Measurements from ENCODE around the gene DDAH2. TPM values are rescaled to one million over a fixed set of nuclear protein-coding genes. Genes with fewer than 3 reads are reported as not detected.
"Not testable (repeated sequence)": the region's sequence is repeated elsewhere in the genome, so short reads cannot be mapped to it uniquely, and the experiment has no call there.

Gene DDAH2
- total RNA-seq, 1 donor from 2014 or later, result 90.9 TPM

DNA sequence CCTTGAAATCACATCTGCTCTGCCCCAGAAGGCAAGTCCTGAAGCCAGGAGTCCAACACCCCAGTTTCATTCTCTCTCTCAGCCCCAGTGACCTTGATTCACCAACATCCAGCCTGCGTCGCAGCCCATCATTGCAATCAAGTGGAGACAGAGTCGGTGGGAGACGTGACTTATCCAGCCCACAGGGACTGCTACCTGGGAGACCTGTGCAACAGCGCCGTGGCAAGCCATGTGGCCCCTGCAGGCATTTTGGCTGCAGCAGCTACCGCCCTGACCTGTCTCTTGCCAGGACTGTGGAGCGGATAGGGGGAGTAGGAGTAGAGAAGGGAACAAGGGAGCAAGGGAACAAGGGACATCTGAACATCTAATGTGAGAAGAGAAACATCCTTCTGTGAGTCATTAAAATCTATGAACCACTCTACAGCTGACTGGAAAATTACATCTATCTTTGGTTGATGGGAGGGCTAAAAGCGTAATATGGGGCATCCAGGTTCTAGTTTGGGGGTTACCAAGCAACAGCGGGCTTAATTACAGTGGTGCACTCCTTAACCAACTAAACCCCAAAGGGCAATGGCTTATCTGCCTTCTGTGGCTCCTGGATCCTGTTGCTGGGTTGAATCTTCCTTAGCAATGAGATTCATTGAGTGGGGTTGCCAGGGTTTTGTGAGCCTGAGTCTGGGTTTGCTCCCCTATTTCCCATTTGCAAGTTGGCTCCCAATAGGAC lies 11.4 kb downstream of the DDAH2 start:
- DNase-seq (ENCODE audit: low spot score in 2 of 2), result no peak
- no peak for FAIRE-seq

DNA sequence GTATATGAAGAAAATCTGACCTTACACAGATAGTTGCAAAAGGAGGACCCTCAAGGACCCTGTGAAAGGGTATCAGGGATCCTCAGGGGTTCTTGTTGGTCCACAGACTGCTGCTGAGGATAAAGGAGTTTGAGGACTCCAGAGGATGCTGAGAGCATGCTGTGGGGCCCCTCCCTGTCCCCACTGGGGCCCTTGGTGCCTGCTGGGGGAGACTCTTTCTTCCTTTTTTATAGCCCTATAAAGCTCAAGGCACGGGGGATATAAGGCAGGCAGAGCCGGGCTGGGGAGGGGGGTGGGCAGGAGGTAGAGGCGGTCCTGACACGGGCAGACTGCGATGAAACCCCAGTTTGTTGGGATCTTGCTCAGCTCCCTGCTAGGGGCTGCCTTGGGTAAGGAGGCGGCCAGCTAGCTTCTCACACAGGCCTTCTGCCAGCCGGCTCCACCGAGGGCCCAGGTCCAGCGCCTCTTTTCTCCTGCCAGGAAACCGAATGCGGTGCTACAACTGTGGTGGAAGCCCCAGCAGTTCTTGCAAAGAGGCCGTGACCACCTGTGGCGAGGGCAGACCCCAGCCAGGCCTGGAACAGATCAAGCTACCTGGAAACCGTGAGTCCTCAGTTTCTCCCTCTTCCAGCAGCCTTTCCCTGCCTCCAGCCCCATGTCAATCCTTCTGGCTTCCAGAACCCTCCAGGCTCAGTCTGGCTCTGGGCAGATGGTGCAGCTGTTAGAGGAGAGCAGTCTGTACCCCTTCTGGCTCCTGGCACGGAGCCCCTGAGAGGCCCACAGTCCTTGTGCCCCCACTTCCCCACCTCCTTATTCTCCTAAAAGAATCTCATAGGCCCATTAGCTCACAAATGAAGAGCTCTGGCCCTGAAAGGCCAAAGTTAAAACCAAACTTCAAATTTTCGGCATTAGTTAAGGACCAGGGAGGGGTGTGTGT lies 13.8 kb downstream of the DDAH2 start, which contains the start of gene LY6G6D:
Gene LY6G6D (plus strand): TSS at position 327 of the 937 bp plus-strand sequence. CDS start 8 bp downstream, at position 335.
- FAIRE-seq (no peak), DNase-seq (ENCODE audit: low spot score in 2 of 2) (no peak)

DNA sequence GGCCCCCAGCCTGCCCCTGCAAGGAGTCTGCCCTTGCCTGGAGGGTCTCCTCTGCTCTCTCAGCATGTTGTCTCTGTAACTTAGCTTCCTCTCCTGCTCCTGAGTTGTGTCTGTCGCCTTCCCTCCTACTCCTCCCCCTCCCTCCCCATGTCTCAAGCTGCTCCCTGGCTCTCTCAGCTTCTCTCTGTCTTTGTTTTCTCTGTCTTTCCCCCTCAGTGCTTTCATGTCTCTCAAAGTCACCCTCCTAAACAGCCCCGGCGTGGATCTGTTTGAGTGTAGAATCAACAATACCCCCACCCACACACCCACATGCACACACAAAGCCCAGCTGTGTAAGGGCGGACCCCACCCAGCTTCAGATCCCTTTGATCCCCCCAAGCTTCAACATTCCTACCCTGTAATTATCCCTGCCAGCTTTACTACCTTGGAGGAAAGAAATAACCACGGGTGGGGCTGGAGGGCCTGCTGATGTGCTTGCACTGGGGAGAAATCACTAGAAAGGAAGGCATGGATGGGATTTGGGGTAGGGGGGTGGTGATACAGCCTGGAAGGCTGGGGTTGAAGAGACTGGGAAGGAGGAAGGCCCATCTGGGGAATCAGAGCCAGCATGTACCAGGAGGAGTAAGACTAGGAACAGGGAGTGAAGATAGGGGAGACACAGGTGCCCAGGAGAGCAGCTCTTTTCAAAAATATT lies 15.0 kb downstream of the DDAH2 start:
- no peak for FAIRE-seq
- no peak for DNase-seq (ENCODE audit: low spot score in 2 of 2)

DNA sequence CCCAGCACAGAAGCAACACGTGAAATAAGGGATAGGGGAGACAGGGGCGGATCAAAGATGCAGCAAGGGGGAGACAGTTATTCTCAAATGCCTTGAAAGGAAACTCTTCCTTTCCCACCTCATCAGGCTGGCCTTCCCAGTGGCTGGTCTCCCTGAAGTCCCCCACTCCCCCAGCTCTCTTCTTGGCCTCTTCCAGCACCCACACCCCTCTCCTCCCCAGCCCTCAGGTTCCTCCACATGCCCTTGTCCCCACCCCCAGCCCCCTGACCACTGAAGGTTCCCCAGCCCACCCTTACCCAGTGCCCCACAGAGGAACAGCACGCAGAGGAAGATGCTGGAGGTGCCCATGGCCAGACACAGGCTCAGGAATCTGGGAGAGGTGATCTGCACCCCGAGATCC lies 15.6 kb downstream of the DDAH2 start:
- FAIRE-seq (no peak), DNase-seq (ENCODE audit: low spot score in 2 of 2) (no peak)

DNA sequence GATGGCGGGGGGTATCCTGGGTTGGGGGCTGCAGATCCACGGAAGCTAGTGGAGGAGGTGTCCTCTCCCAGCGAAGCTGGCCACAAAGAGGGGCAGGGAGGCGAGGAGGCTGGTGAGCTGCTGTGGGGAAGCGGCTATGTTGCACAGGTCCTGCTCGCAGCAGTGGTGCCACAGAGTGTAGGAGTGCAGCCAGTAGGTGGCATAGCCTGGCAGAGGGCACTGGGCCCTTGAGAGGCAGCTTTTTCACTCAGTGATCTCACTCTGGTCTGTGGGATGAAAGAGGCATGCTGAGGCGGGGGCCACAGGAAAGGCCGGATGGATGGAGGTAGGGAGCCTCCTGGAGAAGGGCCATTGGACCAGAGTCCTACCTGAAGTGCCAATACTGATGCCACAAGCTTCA lies 16.8 kb downstream of the DDAH2 start:
- DNase-seq (ENCODE audit: low spot score in 2 of 2) (no peak), FAIRE-seq (no peak)

DNA sequence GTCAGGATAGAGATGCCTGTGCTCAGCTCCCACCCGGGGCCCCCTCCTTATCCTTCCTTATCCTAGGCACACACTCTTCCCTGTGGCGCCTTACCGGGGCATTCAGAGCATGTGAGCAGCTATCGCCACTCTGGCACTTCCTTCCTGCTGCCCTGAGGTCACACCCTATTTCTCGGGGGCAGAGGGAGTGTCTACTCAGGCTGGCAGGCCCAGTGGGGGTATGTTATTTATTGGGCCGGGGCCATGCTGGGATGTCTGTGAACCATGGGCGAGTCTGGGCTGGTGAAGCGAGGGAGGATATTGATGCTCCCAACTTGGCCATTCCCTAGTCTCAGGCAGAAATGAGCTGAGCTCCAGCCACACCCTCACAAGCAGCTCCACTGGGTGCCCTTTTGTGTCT lies 17.9 kb downstream of the DDAH2 start:
- no peak for FAIRE-seq

DNA sequence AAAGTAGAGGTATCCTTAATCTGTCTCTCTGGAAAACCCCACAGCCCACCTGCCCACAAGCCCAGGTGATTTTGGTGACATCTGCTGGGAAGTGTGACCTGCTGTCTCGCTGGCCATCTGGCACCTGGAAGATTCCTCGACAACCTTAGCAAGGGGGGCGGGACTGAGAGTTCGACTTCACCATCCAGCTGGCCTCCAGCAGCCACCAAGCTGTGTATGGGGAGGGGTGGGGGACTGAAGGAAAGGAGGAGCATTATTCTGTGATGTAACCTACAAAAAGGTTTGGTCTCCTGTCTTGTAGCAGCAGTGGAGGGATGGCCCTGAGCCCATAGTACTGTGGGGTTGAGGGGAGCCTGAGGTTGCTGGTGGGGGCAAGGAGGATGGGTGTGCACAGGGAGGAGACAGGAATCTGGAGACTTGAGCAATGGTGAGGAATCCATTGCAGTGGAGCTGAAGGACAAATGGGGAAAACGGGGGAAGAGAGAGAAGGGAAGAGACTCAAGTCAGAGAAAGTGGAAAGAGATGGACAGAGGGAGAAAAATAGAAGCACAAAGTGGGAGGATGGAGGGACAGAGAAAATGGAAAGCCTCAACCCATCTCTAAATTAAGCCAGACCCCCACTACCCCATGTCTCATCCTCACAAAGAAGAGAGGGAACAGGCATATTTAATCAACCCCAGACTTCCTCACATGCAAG lies 18.4 kb downstream of the DDAH2 start:
- FAIRE-seq, result no peak
- no peak for DNase-seq (ENCODE audit: low spot score in 2 of 2)

More for the DNA sequence above, 17.9 kb downstream of the DDAH2 start:
- no peak for DNase-seq (ENCODE audit: low spot score in 2 of 2)

DNA sequence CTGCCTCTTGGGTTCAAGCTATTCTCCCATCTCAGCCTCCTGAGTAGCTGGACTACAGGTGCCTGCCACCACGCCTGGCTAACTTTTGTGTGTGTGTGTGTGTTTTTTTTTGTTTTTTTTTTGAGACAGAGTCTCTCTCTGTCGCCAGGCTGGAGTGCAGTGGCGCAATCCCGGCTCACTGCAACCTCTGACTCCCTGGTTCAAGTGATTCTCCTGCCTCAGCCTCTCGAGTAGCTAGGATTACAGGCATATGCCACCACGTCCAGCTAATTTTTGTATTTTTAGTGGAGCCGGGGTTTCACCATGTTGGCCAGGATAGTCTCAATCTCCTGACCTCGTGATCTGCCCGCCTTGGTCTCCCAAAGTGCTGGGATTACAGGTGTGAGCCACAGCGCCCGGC lies 19.9 kb downstream of the DDAH2 start:
- FAIRE-seq; DNase-seq (ENCODE audit: low spot score in 2 of 2): not testable (repeated sequence)

DNA sequence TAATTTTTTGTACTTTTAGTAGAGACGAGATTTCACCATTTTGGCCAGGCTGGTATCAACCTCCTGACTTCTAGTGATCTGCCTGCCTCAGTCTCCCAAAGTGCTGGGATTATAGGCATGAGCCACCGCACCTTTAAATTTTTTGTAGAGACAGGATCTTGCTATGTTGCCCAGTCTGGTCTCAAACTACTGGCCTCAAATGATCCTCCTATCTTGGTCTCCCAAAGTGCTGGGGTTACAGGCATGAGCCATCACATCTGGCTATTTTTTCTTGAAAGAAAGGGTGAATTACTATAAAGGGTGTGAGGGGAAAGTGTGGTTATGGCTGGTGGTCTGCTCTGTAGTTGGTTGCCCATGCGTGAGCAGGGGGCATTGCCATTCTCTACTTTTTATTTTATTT lies 20.9 kb downstream of the DDAH2 start:
- DNase-seq (ENCODE audit: low spot score in 2 of 2) (no peak), FAIRE-seq (no peak)

DNA sequence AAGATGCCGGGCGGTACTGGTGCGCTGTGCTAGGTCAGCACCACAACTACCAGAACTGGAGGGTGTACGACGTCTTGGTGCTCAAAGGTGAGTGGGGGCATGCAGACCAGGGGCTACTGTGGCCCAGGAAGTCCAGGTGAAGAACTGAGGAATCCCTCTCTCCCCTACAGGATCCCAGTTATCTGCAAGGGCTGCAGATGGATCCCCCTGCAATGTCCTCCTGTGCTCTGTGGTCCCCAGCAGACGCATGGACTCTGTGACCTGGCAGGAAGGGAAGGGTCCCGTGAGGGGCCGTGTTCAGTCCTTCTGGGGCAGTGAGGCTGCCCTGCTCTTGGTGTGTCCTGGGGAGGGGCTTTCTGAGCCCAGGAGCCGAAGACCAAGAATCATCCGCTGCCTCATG lies 21.4 kb downstream of the DDAH2 start:
- DNase-seq (ENCODE audit: low spot score in 2 of 2), result no peak
- no peak for FAIRE-seq

DNA sequence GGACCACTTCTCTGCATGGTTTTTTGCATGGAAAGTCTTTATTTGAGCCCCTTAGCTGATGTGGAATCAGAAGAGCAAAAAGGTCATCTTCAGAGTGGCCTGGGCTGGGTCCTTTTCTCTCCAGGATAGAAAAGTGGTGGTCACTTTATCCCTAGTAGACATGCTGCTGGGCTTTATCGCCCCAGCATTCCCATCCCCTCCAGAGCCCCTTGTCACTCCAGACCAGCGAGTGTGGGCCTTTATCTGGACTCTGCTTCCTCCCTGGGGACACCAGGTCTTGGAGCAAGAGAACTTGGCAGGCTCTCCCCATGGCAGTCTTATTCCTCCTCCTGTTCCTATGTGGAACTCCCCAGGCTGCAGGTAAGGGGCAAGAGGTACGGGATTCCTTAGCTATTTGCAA lies 22.5 kb downstream of the DDAH2 start, which contains the start of gene LY6G6F:
Gene LY6G6F (plus strand): TSS at position 268 of the 400 bp plus-strand sequence. CDS start 41 bp downstream, at position 309.
- DNase-seq (ENCODE audit: low spot score in 2 of 2) (no peak), FAIRE-seq (no peak)

DNA sequence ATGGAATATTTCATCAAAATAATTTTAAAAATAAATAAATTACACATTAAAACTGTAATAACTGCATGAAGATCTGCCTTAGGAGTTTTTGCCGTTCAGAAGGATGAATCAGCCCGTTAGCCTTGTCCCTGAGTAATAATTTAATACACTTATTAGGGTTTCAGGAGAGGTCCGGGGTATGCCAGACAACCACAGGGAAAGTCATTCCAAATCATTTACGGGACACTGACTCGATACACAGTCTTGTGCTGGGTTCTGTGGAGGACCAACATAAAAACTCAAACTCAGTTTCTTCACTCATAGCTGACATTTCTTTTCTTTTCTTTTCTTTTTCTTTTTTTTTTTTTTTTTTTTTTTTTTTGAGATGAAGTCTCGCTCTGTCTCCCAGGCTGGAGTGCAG lies 23.2 kb downstream of the DDAH2 start:
- no peak for FAIRE-seq

DNA sequence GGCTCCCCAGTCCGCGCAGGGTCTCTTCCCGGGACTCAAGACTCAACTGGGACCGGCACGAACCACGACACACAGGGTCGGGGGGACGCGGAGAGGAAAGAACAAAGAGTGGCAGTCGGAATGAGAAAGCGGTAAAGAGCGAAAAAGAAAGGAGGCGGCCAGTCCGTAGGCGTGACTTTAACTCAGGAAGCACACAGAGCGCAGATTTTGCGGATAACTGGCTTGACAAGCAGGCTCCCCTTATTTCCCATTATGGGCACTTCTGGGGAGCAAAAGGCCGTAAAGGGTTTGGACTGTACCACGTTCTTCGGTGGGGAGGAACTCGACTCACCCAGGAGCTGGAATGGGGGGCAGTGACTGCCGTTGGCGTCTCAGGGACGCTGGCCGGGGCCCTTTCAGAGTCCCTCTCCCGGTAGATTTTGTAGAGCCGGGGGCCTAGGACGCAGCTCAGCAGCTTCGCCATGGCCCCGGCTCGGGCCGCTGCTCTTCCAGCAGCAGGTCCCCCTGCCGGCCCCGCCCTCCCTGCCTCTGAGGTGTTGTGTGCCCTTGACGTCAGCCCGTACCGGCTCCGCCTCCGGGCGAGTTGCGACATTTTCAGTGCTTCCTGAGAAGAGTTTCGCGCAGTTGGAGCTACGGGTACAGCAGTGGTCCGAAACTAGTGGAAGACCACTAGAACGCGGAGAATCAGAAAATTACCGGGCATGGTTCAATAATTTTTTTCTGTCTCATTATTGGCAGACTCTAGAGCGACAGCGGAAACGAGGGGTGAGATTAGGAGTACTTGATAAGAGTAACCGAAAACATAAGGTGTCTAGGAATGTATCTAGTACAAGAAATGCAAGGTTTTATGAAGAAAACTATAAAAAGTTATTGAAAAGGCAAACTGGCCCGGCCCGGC lies 26.0 kb downstream of the DDAH2 start, which contains the start of gene ABHD16A:
Gene ABHD16A (minus strand): TSS at position 506 of the 898 bp plus-strand sequence. CDS start 43 bp downstream, at position 463.
- no peak for FAIRE-seq
- peak; percentile 92 to 99 for DNase-seq (ENCODE audit: low spot score in 2 of 2)

More for the DNA sequence above, 23.2 kb downstream of the DDAH2 start:
- no peak for DNase-seq (ENCODE audit: low spot score in 2 of 2)

DNA sequence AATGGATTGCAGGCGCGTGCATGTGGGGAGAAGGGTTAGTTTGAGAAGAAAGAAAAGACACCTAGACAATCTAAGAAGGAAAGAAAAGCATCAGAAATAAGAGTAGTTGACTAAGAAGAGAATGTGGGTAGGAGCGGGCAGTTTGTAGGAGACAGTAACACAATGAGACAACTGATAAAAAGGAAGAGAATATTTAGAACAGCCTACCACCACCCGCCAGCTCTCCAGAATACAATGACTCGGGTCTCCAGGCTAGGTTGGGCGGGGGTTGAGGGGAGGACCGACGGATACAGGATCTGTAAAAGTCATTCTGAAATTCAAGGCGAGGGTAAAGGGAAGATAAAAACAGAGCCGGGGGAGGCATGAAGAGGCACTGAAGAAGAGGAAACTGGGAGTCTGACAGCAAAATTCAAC lies 26.7 kb downstream of the DDAH2 start:
- peak in 1 of 2 donors; percentile 55 for DNase-seq (ENCODE audit: low spot score in 2 of 2)
- no peak for FAIRE-seq

DNA sequence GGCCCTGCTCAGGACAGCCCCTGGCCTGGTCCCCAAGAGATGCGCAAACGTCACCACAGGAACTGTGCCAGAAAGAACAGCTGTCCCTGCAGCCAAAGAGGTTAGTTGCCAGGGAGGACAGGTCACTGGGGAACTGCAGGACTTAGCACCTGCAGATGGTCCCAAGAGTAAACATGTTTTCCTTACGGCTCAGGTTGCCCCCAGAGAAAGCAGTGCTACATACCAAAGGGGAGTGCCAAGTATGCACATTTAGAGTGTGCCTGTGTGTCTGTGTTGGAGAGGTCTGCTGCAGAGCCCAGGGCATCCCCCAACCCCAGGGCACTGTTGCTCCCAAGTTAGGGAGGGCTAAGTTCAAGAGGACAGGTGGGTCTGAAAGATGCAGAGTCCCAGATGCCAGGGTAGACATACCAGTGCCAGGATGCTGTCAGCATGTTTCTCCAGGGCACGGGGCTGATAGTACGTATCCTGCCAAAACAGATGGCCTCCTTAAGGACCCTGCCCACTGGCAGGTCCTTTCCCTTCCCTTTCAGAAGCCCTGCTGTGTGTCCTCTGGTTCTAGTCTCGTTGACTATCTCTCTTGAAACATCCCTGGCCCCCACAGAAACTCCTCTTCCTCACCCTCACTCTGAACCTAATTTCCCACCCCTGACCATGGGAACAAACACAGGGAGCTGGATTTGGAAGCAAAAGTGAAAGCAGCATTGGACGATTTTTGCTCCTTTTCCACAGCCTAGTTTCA lies 27.3 kb downstream of the DDAH2 start:
- FAIRE-seq (no peak), DNase-seq (ENCODE audit: low spot score in 2 of 2) (no peak)

DNA sequence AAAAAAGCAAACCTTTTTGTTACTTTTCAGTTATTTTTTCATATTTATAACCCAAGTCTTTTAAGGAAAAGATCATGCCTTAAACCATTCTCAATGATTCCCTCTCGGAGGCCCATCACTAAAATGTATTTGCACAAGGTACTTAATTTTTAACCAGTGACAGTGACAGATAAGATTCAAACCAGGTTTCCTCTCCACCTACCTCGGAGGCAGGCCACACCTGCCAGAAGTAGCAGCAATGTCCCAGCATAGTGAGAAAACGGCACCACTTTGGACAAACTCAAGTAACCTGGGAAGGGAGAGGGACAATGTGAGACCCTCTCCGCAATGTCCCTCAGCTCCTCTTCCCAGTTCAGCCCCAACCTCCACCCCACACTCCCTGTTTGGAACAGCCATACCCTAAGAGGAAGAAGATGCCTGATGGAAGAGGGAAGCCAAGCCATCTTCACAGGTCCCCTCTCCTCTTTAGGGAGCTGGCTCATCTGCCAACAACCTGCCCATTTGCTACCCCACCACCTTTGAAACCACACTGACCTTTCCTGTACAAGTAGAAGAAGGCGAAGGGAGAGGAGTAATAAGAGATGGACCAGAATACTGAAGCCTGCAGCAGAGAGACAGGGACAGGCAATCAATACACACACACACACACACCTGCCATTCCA lies 28.2 kb downstream of the DDAH2 start:
- FAIRE-seq (no peak), DNase-seq (ENCODE audit: low spot score in 2 of 2) (no peak)

DNA sequence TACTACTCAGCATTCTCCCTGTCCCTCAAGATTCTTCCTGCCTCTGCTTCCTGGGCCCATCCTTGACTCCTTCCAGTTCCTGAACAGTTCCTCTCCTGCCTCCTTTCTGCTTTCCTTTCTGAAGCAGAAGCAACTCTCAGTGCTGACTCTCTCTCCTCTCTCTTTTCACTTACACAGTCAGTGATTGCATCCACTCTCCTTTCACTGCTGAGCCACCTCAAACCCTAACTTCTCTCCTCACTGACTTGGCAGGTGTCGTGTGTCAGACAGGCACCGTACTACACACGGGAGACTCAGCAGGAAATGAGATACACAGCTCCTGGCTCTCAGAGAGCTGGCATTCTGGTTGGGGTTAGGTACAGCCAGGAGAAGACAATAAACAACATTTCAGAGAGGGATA lies 31.5 kb downstream of the DDAH2 start:
- DNase-seq (ENCODE audit: low spot score in 2 of 2) (no peak), FAIRE-seq (no peak)

DNA sequence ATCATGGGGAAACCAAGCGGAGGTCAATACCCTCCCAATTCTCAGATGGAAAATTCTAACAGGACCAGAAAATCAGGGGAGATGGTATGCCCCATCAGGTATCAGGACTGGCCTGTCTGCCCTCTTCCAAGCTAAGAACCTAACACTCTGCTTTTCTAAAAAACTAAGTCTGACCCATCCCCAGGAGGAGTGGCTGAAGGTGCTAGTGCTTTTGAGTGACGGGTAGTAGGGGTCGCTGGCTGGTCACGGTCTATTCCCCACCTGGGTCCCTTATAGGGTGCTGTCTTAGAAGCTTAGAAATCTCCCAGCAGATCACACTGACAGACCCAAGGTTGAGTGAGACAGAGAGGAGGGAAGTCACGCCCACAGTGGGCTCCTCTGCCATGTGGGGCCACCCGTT lies 35.6 kb downstream of the DDAH2 start:
- FAIRE-seq, result no peak
- DNase-seq (ENCODE audit: low spot score in 2 of 2), result no peak
